ENCODE results near the gene STK25.

DNA sequence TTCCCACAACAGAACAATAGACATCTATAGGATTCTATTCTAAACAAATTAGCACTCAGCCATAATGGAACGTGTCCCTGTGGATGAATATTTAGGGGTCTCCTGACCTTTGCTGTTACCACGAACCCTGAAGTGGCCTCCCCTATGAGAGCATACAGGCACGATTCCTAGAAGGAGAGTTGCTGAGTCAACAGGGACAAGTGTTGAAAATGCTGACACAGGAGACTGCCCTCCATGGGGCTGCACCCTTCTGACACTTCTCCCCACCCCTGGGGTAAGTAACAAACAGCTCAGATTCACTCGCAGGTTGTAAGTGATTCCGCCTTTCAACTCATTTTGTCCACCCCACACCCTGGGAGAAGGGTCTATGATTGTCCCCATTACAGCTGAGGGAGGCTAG lies 14.1 kb upstream of the STK25 start:
- TF ChIP-seq, protein P1, sequence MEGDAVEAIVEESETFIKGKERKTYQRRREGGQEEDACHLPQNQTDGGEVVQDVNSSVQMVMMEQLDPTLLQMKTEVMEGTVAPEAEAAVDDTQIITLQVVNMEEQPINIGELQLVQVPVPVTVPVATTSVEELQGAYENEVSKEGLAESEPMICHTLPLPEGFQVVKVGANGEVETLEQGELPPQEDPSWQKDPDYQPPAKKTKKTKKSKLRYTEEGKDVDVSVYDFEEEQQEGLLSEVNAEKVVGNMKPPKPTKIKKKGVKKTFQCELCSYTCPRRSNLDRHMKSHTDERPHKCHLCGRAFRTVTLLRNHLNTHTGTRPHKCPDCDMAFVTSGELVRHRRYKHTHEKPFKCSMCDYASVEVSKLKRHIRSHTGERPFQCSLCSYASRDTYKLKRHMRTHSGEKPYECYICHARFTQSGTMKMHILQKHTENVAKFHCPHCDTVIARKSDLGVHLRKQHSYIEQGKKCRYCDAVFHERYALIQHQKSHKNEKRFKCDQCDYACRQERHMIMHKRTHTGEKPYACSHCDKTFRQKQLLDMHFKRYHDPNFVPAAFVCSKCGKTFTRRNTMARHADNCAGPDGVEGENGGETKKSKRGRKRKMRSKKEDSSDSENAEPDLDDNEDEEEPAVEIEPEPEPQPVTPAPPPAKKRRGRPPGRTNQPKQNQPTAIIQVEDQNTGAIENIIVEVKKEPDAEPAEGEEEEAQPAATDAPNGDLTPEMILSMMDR (IDR thresholded peaks at IDR 0.05): no peak
- TF ChIP-seq POLR2A (IDR thresholded peaks at IDR 0.05) (no peak), EP300 (IDR thresholded peaks at IDR 0.05) (no peak)

All from stomach (tissue), 4 donors.